GM21447 (cell line): ENCODE measurements around the gene KRTAP12-4.
"Not testable (repeated sequence)": the region's sequence is repeated elsewhere in the genome, so short reads cannot be mapped to it uniquely, and the experiment has no call there.

Source experiments
- ATAC-seq: cut with Tn5 transposase; IDR thresholded peaks from one replicate; pipeline ENCODE4 v1.9.1; 2021; ENCODE audit not compliant: unreplicated experiment

KRTAP12-4 gene

GRCh38 chr21:44637018-44637850, 17.2 kb downstream of the KRTAP12-4 start, which contains the start of gene KRTAP10-10:
KRTAP10-10 (plus strand) TSS chr21:44637356; CDS start chr21:44637418, 62 bp downstream.
- no peak for ATAC-seq

GRCh38 chr21:44636209-44637017, 18.0 kb downstream of the KRTAP12-4 start:
- ATAC-seq: no peak

GRCh38 chr21:44632067-44632466, 22.4 kb downstream of the KRTAP12-4 start:
- ATAC-seq: no peak

GRCh38 chr21:44630440-44630839, 24.0 kb downstream of the KRTAP12-4 start:
- no peak for ATAC-seq

- no peak for ATAC-seq
Measured at GRCh38 chr21:44628707-44629391, 25.6 kb downstream of the KRTAP12-4 start.

- ATAC-seq: not testable (repeated sequence)
Measured at GRCh38 chr21:44627831-44628233, 26.6 kb downstream of the KRTAP12-4 start.

DNA sequence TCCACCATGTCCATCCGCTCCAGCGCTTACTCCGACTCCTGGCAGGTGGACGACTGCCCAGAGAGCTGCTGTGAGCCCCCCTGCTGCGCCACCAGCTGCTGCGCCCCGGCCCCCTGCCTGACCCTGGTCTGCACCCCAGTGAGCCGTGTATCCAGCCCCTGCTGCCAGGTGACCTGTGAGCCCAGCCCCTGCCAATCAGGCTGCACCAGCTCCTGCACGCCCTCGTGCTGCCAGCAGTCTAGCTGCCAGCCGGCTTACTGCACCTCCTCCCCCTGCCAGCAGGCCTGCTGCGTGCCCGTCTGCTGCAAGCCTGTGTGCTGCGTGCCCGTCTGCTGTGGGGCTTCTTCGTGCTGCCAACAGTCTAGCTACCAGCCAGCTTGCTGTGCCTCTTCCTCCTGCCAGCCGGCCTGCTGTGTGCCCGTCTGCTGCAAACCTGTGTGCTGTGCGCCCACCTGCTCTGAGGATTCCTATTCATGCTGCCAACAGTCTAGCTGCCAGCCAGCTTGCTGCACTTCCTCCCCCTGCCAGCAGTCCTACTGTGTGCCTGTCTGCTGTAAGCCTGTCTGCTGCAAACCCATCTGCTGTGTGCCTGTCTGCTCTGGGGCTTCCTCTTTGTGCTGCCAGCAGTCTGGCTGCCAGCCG, 27.2 kb downstream of the KRTAP12-4 start:
- not testable (repeated sequence) for ATAC-seq

DNA sequence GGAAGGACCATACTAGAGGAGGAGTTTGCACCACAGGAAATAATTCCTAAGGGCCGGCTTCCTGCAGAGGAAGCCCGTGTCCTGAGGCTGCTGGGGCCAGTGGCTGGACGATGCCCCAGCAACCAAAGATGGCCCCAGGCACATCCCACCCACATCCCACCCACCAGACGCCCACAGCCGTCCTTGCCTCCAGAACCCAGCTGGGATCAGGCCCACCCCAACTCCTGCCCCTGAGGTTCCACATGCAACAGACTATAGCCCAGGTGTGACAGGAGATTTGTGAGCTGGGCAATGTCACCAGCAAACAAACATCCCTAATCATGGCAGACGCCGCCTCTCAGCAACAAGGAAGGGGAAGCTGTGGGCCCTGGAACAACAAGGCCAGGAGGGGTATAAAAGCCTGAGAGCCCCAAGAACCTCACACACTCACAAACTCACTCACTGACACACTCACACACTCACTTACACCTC, 27.8 kb downstream of the KRTAP12-4 start, which contains the start of gene KRTAP10-9:
KRTAP10-9 (plus strand) TSS at position 421 of the 471 bp plus-strand sequence. CDS start 79 bp downstream, outside the sequence.
- ATAC-seq: no peak

DNA sequence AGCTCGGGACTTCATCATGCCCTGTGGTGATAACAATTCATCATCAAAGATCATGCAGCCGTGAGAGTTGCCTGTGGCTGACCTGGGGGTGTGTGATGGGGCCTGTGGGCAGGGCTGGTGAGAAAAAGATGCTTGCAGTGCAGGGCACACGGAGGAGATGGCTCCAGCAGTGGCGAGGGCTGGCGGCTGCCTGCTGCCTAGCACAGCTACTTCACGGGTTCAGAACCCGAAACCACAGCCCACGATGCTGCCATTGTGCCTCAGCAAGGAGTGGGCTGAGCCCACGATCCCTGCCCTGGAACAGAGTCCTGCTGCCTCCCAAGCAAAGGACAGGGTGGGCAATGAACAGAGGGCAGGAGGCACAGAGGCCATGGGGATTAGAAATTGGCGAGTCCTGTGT, 28.2 kb downstream of the KRTAP12-4 start:
- ATAC-seq: no peak

- no peak for ATAC-seq
Measured at GRCh38 chr21:44625756-44626155, 28.7 kb downstream of the KRTAP12-4 start.

GRCh38 chr21:44623575-44623974, 30.9 kb downstream of the KRTAP12-4 start:
- ATAC-seq: no peak

GRCh38 chr21:44619886-44620285, 34.6 kb downstream of the KRTAP12-4 start:
- ATAC-seq: no peak

DNA sequence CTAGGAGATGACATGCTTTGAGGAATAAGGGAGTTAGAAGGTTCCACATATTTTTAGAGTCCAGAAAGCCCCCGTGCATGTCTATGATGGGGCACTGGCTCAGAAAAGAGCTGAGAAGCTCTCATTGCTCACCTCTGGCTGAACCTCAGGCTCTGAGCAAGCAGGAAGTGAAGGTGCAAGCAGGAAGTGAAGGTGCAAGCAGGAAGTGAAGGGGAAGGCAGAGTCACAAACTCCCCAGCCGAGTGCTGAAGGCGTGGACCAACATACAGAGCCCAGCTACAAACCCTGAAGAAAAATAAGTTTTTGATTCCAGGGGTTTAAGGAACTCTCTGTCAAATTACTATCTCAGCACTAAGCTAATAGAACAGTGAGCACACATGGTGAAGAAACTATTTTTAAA, 35.5 kb downstream of the KRTAP12-4 start:
- ATAC-seq: no peak

- no peak for ATAC-seq
Measured at GRCh38 chr21:44618504-44618903, 36.0 kb downstream of the KRTAP12-4 start.

GRCh38 chr21:44617071-44617501, 37.4 kb downstream of the KRTAP12-4 start:
- no peak for ATAC-seq

- no peak for ATAC-seq
Measured at GRCh38 chr21:44616591-44616926, 37.9 kb downstream of the KRTAP12-4 start.

GRCh38 chr21:44615911-44616590, 38.4 kb downstream of the KRTAP12-4 start:
- ATAC-seq: no peak

DNA sequence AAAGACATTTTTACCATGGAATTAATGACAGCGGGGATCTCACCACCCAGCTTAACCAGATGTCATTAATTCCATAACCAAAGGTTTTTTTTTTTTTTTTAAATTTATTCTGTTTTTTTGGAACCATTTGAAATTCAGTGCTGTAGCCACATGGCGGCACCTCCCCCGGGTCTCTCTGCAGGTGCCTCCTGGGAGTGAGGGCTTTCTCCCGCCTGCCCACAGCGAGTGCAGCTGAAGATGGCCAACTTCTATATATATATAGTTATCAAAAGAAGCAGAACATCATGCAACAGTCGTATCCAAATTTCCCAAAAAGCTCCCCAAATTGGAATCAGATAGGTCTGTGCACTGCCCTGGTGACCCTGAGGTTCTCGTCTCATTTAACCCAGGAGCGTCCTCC, 39.0 kb downstream of the KRTAP12-4 start:
- ATAC-seq: no peak

DNA sequence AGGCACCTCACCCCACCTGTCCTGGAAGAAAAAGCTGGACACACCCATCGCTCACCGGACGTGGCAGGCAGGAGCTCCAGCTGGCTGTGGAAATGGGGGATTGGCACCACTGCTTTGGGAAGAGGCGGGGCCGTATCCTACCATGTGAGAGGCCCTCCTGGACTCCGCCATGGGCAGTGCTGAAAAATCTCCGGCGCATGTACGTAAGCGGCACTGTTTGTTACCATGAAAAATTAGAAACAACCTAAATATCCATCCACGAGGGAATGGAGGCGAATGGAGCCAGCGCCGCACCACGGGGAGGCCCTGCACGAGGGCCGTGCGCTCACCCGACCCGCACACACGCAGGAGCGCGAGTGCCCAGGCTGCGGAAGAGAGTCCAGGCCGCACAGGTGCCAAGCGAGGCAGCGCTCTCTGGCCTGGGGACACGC, 39.5 kb downstream of the KRTAP12-4 start:
- ATAC-seq: no peak

DNA sequence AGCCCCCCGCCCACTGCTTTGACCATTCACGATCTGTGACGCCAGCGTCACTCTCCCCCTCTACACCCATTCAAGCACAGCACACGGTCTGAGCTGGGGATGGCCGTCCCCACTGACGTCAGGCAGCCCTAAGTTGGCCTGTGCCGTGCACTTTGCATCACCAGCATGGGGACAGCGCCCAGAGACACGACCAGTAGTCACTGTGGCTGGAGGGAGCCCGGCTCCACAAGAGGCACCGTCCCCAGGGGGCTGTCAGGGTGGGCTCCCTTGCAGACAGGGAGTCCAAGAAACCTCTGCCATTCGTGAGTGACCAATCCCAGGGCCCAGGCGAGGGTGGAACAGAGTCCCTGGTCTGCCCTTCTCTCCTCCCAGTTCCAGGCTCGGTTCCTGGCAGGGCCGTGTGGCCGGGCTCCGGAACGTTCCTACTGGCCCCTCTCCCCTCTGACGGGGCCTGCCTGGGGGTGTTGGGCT, 40.3 kb downstream of the KRTAP12-4 start:
- no peak for ATAC-seq
